Smooth muscle cell (in vitro differentiated cells): Measurements from ENCODE around the gene HDAC1. TPM values are rescaled to one million over a fixed set of nuclear protein-coding genes. Genes with fewer than 3 reads are reported as not detected.

Experiments
- DNase-seq: peaks from one replicate; lab custom pipeline; 2025; ENCODE audit not compliant: unreplicated experiment; lab: John Stamatoyannopoulos, UW
- H2AFZ ChIP-seq: fragments of 200-600 bp; sonication (generic); 2 replicates; pipeline ENCODE4 v1.6.0; 2016; ENCODE audit warnings: antibody characterized with exemption, low read depth, mild to moderate bottlenecking
- H3F3A ChIP-seq: fragments of 200-600 bp; sonication (generic); 2 replicates; pipeline ENCODE4 v1.6.0; 2017; ENCODE audit warnings: antibody characterized with exemption, low read depth
- H3K27ac ChIP-seq: fragments of 200-600 bp; sonication (generic); 2 replicates; pipeline ENCODE4 v1.5.1; 2016; ENCODE audit warnings: low read depth, mild to moderate bottlenecking
- H3K27me3 ChIP-seq: fragments of 200-600 bp; sonication (generic); 2 replicates; pipeline ENCODE4 v1.6.1; 2016; ENCODE audit warnings: low read depth, mild to moderate bottlenecking
- H3K36me3 ChIP-seq: fragments of 200-600 bp; sonication (generic); 2 replicates; pipeline ENCODE4 v1.5.1; 2016; ENCODE audit warnings: low read depth
- H3K4me1 ChIP-seq: fragments of 200-600 bp; sonication (generic); 2 replicates; pipeline ENCODE4 v1.5.1; 2016; ENCODE audit warnings: low read depth
- H3K4me2 ChIP-seq: fragments of 200-600 bp; sonication (generic); 2 replicates; pipeline ENCODE4 v1.6.0; 2016; ENCODE audit warnings: mild to moderate bottlenecking
- H3K4me3 ChIP-seq: fragments of 200-600 bp; sonication (generic); 2 replicates; pipeline ENCODE4 v1.5.1; 2016; ENCODE audit warnings: mild to moderate bottlenecking
- H3K79me2 ChIP-seq: fragments of 200-600 bp; sonication (generic); 2 replicates; pipeline ENCODE4 v1.6.0; 2016; ENCODE audit warnings: low read depth, mild to moderate bottlenecking
- H3K9ac ChIP-seq: fragments of 200-600 bp; sonication (generic); 2 replicates; pipeline ENCODE4 v1.6.0; 2016; ENCODE audit warnings: low read depth
- H3K9me3 ChIP-seq: fragments of 200-600 bp; sonication (generic); replicated peaks from 2 replicates; pipeline ENCODE4 v1.5.1; 2016; ENCODE audit warnings: low read depth
- H4K20me1 ChIP-seq: fragments of 200-600 bp; sonication (generic); 2 replicates; pipeline ENCODE4 v1.6.0; 2016; ENCODE audit warnings: low read depth
- WGBS: methylation state at CpG from one replicate; pipeline ENCODE4 v1.1.7; 2016; ENCODE audit warnings: low lambda C conversion rate; 5-methylcytosine and 5-hydroxymethylcytosine counted together
- polyA plus RNA-seq: library from polyadenylated mRNA; unstranded; fragments of >200 nt; fragmentation: Nextera tagmentation; extraction: Ambion mirVana; gene quantifications from 2 replicates; pipeline ENCODE4 v1.2.1, GENCODE V29; 2016
- total RNA-seq: library from RNA; depleted of rRNA; stranded (reverse); fragments of >200 nt; gene quantifications from 2 replicates; pipeline ENCODE4 v1.2.3, GENCODE V29; 2014
- TF ChIP-seq, protein P1 (sequence below): fragments of 200-600 bp; sonication (generic); IDR thresholded peaks from 2 replicates; pipeline ENCODE4 v1.5.1; 2017; ENCODE audit warnings: borderline replicate concordance, mild to moderate bottlenecking, antibody characterized with exemption; ENCODE audit not compliant: insufficient read depth, poor library complexity, severe bottlenecking

Gene HDAC1
- total and polyA plus RNA-seq, 2 experiments from 2014 or later = 29.3 to 48.8 TPM

DNA sequence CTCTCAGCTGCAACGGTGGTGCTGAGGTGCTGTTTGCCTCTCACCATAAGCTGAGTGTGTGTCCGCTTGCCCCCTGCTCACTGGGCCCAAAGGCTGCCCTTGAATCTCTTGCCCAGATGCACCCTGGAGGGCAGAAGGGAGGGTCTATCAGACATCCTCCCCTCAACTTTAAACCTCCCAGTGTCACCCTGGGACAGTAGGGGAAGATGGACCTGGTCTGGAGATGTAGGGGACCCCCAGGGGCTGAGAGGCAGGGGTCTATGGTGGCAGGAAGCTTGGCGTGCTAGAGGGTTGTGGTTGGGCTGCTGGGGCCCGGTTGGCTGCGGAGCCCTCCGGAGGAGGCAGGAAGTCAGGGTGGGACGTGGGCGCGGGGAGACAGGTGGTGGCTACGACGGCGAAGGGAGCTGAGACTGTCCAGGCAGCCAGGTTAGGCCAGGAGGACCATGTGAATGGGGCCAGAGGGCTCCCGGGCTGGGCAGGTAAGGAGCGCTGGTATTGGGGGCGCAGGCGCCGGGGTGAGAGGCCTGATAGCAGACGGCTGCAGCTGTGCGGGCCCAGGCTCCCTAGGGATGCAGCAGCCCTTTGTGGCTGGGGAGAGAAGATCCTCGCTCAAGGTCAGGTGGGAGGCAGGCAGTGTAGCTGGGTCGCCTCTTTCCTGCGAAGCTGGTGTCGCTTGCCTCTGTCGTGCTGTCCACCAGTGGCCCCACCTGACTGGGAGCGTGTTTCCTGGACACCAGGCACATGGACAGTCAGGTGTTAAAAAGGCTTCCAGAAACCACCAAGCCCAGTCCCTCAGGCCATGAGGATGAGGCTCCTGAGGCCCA lies 40.8 kb upstream of the HDAC1 start, which contains the start of gene LCK:
Gene LCK, plus strand, starts transcription at position 373 of the 824 bp plus-strand sequence. CDS start 23,065 bp downstream, outside the sequence.
- Histone ChIP-seq H3F3A (no peaks in the 10 kb centered on the region), H2AFZ (no peak within 1 kb of the TSS), H3K4me2 (no peak within 1 kb of the TSS), H3K9ac (no peak within 1 kb of the TSS), H3K27ac (no peak within 1 kb of the TSS), H3K27me3 (no peaks in the 10 kb centered on the region), H3K9me3 (no peaks in the 10 kb centered on the region), H4K20me1 (no peaks in the 10 kb centered on the region), H3K36me3 (no peaks in the 10 kb centered on the region), H3K79me2 (no peaks in the 10 kb centered on the region), H3K4me3 (no peak within 1 kb of the TSS), H3K4me1 (no peaks in the 10 kb centered on the region)
- DNase-seq = no peak
- TF ChIP-seq, protein P1, sequence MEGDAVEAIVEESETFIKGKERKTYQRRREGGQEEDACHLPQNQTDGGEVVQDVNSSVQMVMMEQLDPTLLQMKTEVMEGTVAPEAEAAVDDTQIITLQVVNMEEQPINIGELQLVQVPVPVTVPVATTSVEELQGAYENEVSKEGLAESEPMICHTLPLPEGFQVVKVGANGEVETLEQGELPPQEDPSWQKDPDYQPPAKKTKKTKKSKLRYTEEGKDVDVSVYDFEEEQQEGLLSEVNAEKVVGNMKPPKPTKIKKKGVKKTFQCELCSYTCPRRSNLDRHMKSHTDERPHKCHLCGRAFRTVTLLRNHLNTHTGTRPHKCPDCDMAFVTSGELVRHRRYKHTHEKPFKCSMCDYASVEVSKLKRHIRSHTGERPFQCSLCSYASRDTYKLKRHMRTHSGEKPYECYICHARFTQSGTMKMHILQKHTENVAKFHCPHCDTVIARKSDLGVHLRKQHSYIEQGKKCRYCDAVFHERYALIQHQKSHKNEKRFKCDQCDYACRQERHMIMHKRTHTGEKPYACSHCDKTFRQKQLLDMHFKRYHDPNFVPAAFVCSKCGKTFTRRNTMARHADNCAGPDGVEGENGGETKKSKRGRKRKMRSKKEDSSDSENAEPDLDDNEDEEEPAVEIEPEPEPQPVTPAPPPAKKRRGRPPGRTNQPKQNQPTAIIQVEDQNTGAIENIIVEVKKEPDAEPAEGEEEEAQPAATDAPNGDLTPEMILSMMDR = no peak
- WGBS = 89% methylated on average over 25 of the region's 25 CpGs

DNA sequence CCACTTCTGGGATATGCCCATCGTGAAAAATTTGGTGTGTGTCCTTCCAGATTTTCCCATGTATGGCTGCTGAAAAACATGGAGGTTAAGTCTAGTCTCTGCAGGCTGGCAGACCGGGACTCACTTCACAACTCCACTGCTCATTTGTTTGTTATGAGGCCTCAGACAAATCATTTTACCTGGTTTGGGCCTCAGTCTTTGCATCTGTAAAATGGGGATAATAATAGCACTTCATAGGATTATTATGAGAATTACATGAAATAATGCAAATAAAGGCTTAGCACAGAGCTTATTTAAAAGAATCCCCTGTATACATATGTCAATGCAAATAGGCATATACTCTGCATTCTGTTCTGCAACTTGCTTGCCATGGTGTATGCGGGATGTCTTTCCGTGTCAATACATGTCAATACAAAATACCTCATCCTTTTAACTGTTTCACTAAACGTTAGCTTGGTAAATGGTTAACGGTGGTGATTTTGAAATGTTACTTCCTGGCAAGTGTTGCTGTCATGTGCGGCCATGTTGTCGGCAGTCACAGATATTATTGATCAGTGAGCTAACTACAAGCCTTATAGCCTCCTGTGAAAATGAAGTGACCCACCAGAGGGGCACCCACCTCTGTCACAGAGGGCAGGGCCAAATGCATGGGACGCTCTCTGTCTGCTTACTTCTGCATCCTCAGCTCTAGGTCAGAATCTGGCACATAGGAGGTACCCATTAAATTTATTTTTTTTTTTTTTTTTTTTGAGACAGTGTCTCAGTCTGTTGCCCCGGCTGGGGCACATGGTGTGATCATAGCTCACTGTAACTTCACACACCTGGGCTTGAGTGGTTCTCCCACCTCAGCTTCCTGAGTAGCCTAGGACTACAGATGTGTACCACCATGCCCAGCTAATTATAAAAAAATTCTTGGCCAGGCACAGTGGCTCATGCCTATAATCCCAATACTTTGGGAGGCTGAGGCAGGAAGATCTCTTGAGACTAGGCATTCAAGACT lies 36.5 kb upstream of the HDAC1 start:
- Histone ChIP-seq H3K36me3 (no peaks in the 10 kb centered on the region), H3K27ac (no peak overlapping the region), H3K27me3 (no peaks in the 10 kb centered on the region), H3K79me2 (no peaks in the 10 kb centered on the region), H3K9me3 (no peaks in the 10 kb centered on the region), H4K20me1 (no peaks in the 10 kb centered on the region), H3F3A (no peaks in the 10 kb centered on the region), H3K4me3 (no peak overlapping the region), H2AFZ (no peak overlapping the region), H3K4me1 (no peaks in the 10 kb centered on the region), H3K9ac (no peak overlapping the region), H3K4me2 (no peak overlapping the region)
- TF ChIP-seq, protein P1 = no peak
- WGBS = 91% methylated on average over 10 of the region's 10 CpGs
- DNase-seq = no peak

DNA sequence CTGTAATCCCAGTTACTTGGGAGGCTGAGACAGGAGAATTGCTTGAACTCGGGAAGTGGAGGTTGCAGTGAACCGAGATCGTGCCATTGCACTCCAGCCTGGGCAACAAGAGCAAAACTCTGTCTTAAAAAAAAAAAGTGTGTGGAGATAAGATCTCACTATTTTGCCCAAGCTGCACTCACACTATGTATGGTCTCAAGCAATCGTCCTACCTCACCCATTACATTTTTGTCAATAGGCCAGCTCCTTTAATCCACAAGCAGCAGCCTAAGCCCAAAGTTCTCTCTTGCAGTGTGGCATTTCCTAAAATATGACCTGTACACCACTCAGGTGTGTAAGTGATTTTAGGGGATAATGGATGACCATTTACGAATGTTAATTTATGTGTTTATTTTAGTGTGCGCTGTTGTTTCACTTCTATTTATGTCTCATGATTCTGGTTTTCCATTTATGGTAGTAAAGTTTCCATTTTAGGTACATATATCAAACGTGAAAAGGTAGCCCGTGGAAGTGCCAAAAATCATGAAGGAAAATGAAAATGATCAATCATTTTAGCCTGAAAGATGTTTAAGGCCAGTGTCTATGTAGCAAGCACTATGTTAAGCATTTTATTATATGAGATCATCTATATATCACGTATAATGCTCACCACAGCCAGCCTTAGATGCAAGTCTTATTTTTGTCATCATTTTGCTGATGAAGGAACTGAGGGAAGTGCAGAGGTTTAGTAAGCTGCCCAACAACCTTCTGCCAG lies 35.2 kb upstream of the HDAC1 start:
- H3K4me3 ChIP-seq = no peak overlapping the region

More for the DNA sequence above, 35.2 kb upstream of the HDAC1 start:
- H3K79me2 ChIP-seq = no peaks in the 10 kb centered on the region
- H2AFZ ChIP-seq = no peak overlapping the region
- H3K4me1 ChIP-seq = no peaks in the 10 kb centered on the region
- H3K27me3 ChIP-seq = no peaks in the 10 kb centered on the region
- H3K4me2 ChIP-seq = no peak overlapping the region
- H4K20me1 ChIP-seq = no peaks in the 10 kb centered on the region
- no peaks in the 10 kb centered on the region for H3K36me3 ChIP-seq
- DNase-seq = no peak
- no peaks in the 10 kb centered on the region for H3F3A ChIP-seq
- no peak overlapping the region for H3K9ac ChIP-seq
- H3K27ac ChIP-seq = no peak overlapping the region
- TF ChIP-seq, protein P1 = no peak
- WGBS = 89% methylated on average over 8 of the region's 9 CpGs
- no peaks in the 10 kb centered on the region for H3K9me3 ChIP-seq
